Measurements from ENCODE around the gene GFRAL. TPM values are rescaled to one million over a fixed set of nuclear protein-coding genes. Genes with fewer than 3 reads are reported as not detected.

Gene GFRAL
- total and polyA plus RNA-seq, 2 donors (not counting 1 experiment from before 2014, with no cell fraction given), result not detected

DNA sequence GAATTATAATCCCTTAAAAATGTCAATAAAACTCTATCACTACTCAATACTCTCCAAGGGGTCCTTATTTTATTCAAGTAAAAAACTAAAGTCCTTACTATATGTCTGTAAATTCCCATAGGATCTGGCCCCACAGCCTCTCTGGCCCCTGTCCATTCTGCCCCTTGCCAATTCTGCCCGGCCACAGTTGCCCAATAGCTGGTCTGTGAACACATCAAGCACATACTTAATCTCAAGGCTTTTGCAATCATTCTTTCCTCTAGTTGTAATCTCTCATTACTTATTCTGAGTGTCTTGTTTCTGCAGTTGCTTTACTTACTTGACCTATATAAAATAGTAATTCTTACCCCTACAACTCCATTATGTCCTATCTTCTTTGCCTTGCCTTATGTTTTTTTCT lies 22.5 kb upstream of the GFRAL start:
- H3K9me3 ChIP-seq (ENCODE audit: control insufficient read depth, insufficient read depth, low read depth, low read length), result no peaks in the 10 kb centered on the region
- TF ChIP-seq, protein P1, sequence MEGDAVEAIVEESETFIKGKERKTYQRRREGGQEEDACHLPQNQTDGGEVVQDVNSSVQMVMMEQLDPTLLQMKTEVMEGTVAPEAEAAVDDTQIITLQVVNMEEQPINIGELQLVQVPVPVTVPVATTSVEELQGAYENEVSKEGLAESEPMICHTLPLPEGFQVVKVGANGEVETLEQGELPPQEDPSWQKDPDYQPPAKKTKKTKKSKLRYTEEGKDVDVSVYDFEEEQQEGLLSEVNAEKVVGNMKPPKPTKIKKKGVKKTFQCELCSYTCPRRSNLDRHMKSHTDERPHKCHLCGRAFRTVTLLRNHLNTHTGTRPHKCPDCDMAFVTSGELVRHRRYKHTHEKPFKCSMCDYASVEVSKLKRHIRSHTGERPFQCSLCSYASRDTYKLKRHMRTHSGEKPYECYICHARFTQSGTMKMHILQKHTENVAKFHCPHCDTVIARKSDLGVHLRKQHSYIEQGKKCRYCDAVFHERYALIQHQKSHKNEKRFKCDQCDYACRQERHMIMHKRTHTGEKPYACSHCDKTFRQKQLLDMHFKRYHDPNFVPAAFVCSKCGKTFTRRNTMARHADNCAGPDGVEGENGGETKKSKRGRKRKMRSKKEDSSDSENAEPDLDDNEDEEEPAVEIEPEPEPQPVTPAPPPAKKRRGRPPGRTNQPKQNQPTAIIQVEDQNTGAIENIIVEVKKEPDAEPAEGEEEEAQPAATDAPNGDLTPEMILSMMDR (conservative IDR thresholded peaks at IDR 0.05 in 1 of 2, IDR thresholded peaks at IDR 0.05 in 1 of 2; ENCODE audit: low read depth in 1 of 2, low read length in 2 of 2), result no peak
- TF ChIP-seq EZH2 (IDR thresholded peaks at IDR 0.05; ENCODE audit: low read length, missing control alignments), result no peak
- no peaks in the 10 kb centered on the region for H3K36me3 ChIP-seq (ENCODE audit: control insufficient read depth, insufficient read depth, low read length)
- no peak overlapping the region for H3K4me2 ChIP-seq (ENCODE audit: extremely low read depth, insufficient read depth, low read length)
- no peak overlapping the region for H2AFZ ChIP-seq (ENCODE audit: low read length)
- no peak overlapping the region for H3K27ac ChIP-seq (ENCODE audit: insufficient read depth, low read length)
- no peak overlapping the region for H3K9ac ChIP-seq (ENCODE audit: insufficient read depth, low read length)
- H3K4me1 ChIP-seq (ENCODE audit: control insufficient read depth, extremely low read depth, insufficient read depth, low read length), result no peaks in the 10 kb centered on the region
- H3K4me3 ChIP-seq (replicated peaks in 1 of 4; ENCODE audit: control extremely low read depth in 1 of 4, insufficient read depth in 1 of 4, low read depth in 3 of 4, low read length in 4 of 4), result no peak overlapping the region
- no peaks in the 10 kb centered on the region for H4K20me1 ChIP-seq (ENCODE audit: control insufficient read depth, extremely low read depth, insufficient read depth, low read length)
- no peaks in the 10 kb centered on the region for H3K27me3 ChIP-seq (ENCODE audit: control insufficient read depth, insufficient read depth, low read length)
- H3K79me2 ChIP-seq (ENCODE audit: control insufficient read depth, insufficient read depth, low read length), result no peaks in the 10 kb centered on the region
- no peak for DNase-seq (ENCODE audit: low read depth in 2 of 2)

DNA sequence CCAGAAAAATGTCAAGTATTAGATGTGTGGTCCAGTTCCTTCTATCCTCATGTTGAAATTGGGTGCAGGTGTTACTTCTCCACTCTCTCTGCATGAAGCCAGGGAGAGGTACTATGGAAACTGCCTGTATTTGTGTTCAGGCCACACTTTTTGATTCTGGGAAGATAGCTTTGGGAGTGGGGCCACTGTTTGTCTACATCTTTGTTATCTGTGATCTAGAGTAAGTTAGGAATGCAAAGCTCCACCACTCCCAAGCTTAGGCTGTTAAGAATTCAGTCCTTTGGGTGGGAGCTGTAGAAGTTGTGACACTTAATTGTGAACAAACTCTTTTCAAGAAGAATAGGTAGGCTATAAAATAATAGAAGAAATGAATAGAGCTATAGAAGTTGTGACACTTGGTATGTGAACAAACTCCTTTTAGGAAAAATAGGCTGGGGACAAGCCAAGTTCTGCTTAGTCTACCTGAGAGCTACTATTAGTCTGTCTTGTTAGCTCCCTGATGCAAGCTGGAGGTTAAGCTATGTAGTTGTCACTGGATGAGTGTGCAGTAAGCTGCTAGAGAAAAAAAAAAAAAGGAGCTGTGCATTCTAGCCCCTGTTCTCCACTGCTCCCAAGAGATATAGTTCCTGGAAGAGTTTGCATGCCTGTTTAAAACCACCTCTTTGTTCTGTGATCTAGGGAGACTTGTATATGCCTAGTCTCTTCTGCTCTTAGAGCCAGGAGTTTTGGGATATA lies 7.1 kb upstream of the GFRAL start:
- Histone ChIP-seq H3K9me3 (ENCODE audit: control insufficient read depth, insufficient read depth, low read depth, low read length) (no peaks in the 10 kb centered on the region), H3K4me3 (replicated peaks in 1 of 4; ENCODE audit: control extremely low read depth in 1 of 4, insufficient read depth in 1 of 4, low read depth in 3 of 4, low read length in 4 of 4) (no peak overlapping the region), H3K9ac (ENCODE audit: insufficient read depth, low read length) (no peak overlapping the region), H3K27ac (ENCODE audit: insufficient read depth, low read length) (no peak overlapping the region), H3K79me2 (ENCODE audit: control insufficient read depth, insufficient read depth, low read length) (no peaks in the 10 kb centered on the region), H3K27me3 (ENCODE audit: control insufficient read depth, insufficient read depth, low read length) (no peaks in the 10 kb centered on the region), H3K4me2 (ENCODE audit: extremely low read depth, insufficient read depth, low read length) (no peak overlapping the region), H2AFZ (ENCODE audit: low read length) (no peak overlapping the region), H3K4me1 (ENCODE audit: control insufficient read depth, extremely low read depth, insufficient read depth, low read length) (no peaks in the 10 kb centered on the region), H4K20me1 (ENCODE audit: control insufficient read depth, extremely low read depth, insufficient read depth, low read length) (no peaks in the 10 kb centered on the region), H3K36me3 (ENCODE audit: control insufficient read depth, insufficient read depth, low read length) (no peaks in the 10 kb centered on the region)
- TF ChIP-seq, protein P1 (conservative IDR thresholded peaks at IDR 0.05 in 1 of 2, IDR thresholded peaks at IDR 0.05 in 1 of 2; ENCODE audit: low read depth in 1 of 2, low read length in 2 of 2), result no peak
- no peak for TF ChIP-seq EZH2 (IDR thresholded peaks at IDR 0.05; ENCODE audit: low read length, missing control alignments)
- DNase-seq (ENCODE audit: low read depth in 2 of 2), result no peak

DNA sequence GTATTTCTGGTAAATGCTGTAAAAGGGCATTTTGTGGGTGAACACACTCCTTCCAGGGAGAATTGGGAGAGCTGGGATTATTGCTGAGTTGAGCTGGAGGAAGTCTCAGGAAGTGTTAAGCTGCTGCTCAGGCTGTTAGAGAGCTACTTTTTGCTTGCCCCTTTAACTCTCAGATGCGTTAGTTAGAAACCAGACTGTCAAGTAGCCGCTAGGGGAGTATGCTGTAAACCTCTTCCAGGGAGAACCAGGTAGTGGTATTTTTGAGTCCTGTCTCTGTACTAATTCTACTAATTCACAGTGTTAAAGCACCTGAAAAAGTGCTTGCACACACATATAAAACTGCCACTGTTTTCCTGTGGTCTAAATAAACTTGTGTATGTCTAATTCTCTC lies 6.6 kb upstream of the GFRAL start:
- no peaks in the 10 kb centered on the region for H3K4me1 ChIP-seq (ENCODE audit: control insufficient read depth, extremely low read depth, insufficient read depth, low read length)
- H3K27ac ChIP-seq (ENCODE audit: insufficient read depth, low read length), result no peak overlapping the region
- H2AFZ ChIP-seq (ENCODE audit: low read length), result no peak overlapping the region
- H4K20me1 ChIP-seq (ENCODE audit: control insufficient read depth, extremely low read depth, insufficient read depth, low read length), result no peaks in the 10 kb centered on the region
- H3K4me2 ChIP-seq (ENCODE audit: extremely low read depth, insufficient read depth, low read length), result no peak overlapping the region
- H3K79me2 ChIP-seq (ENCODE audit: control insufficient read depth, insufficient read depth, low read length), result no peaks in the 10 kb centered on the region
- no peaks in the 10 kb centered on the region for H3K36me3 ChIP-seq (ENCODE audit: control insufficient read depth, insufficient read depth, low read length)
- H3K9me3 ChIP-seq (ENCODE audit: control insufficient read depth, insufficient read depth, low read depth, low read length), result no peaks in the 10 kb centered on the region
- DNase-seq (ENCODE audit: low read depth in 2 of 2), result no peak
- no peaks in the 10 kb centered on the region for H3K27me3 ChIP-seq (ENCODE audit: control insufficient read depth, insufficient read depth, low read length)
- no peak for TF ChIP-seq EZH2 (IDR thresholded peaks at IDR 0.05; ENCODE audit: low read length, missing control alignments)
- TF ChIP-seq, protein P1 (conservative IDR thresholded peaks at IDR 0.05 in 1 of 2, IDR thresholded peaks at IDR 0.05 in 1 of 2; ENCODE audit: low read depth in 1 of 2, low read length in 2 of 2), result no peak
- H3K4me3 ChIP-seq (replicated peaks in 1 of 4; ENCODE audit: control extremely low read depth in 1 of 4, insufficient read depth in 1 of 4, low read depth in 3 of 4, low read length in 4 of 4), result no peak overlapping the region
- H3K9ac ChIP-seq (ENCODE audit: insufficient read depth, low read length), result no peak overlapping the region

Measured in fibroblast of lung (primary cell).